ENCODE data around the gene TMEM219. TPM values are rescaled to one million over a fixed set of nuclear protein-coding genes. Genes with fewer than 3 reads are reported as not detected.
A peak's percentile ranks its signal among the peaks of the same experiment; 100 is the strongest.

TMEM219 gene
- total RNA-seq, 3 donors from 2014 or later (not counting 1 experiment from before 2014, with no cell fraction given), result 50.2 to 69.5 (median 50.8) TPM

GRCh38 chr16:30004424-30004776, 42.5 kb downstream of the TMEM219 start:
- ATAC-seq (no peak), DNase-seq (no peak)
- Mint-ChIP-seq H3K4me1 (peaks cover 0 to 25% of the 10 kb centered on the region in 2 donors), H3K27me3 (ENCODE audit: low read depth in 2 of 2) (peaks cover 0 to 8% of the 10 kb centered on the region in 2 donors), H3K9me3 (no peaks in the 10 kb centered on the region), H3K27ac (no peak overlapping the region), H3K4me3 (no peak overlapping the region), H3K36me3 (no peaks in the 10 kb centered on the region)
- H3K9me3 ChIP-seq (ENCODE audit: control insufficient read depth, insufficient read depth, low read length), result no peaks in the 10 kb centered on the region
- no peaks in the 10 kb centered on the region for H3K27me3 ChIP-seq (ENCODE audit: control insufficient read depth, insufficient read depth, low read length)
- H3K4me3 ChIP-seq (ENCODE audit: low read length), result no peak overlapping the region
- peaks cover 2% of the 10 kb centered on the region for H3K4me1 ChIP-seq (ENCODE audit: control insufficient read depth, insufficient read depth, low read length)
- no peak for TF ChIP-seq CTCF (IDR thresholded peaks at IDR 0.05)
- intact Hi-C loops (cut with micrococcal nuclease), result no loop called here
- peaks cover 17% of the 10 kb centered on the region for H3K36me3 ChIP-seq (ENCODE audit: control insufficient read depth, insufficient read depth, low read length)
- no peak overlapping the region for H3K27ac ChIP-seq (ENCODE audit: low read length)
- WGBS (ENCODE audit: insufficient coverage), result 73% methylated on average over 19 of the region's 19 CpGs

GRCh38 chr16:30004811-30005242, 42.9 kb downstream of the TMEM219 start:
- Histone ChIP-seq H3K27ac (ENCODE audit: low read length) (no peak overlapping the region), H3K27me3 (ENCODE audit: control insufficient read depth, insufficient read depth, low read length) (peaks cover 2% of the 10 kb centered on the region), H3K4me3 (ENCODE audit: low read length) (no peak overlapping the region), H3K4me1 (ENCODE audit: control insufficient read depth, insufficient read depth, low read length) (peaks cover 2% of the 10 kb centered on the region), H3K36me3 (ENCODE audit: control insufficient read depth, insufficient read depth, low read length) (peaks cover 16% of the 10 kb centered on the region), H3K9me3 (ENCODE audit: control insufficient read depth, insufficient read depth, low read length) (no peaks in the 10 kb centered on the region)
- H3K4me1 Mint-ChIP-seq, result peaks cover 0 to 20% of the 10 kb centered on the region in 2 donors
- intact Hi-C loops (cut with micrococcal nuclease), result loop anchor here (5.0 kb wide), 1 partner anchor 303 kb away; no protein-coding TSS in a partner anchor
- no peak overlapping the region for H3K27ac Mint-ChIP-seq
- DNase-seq (no peak), ATAC-seq (no peak)
- peaks cover 0 to 9% of the 10 kb centered on the region in 2 donors for H3K27me3 Mint-ChIP-seq (ENCODE audit: low read depth in 2 of 2)
- H3K4me3 Mint-ChIP-seq, result no peak overlapping the region
- no peaks in the 10 kb centered on the region for H3K36me3 Mint-ChIP-seq
- WGBS (ENCODE audit: insufficient coverage), result 32% methylated on average over 11 of the region's 11 CpGs
- no peaks in the 10 kb centered on the region for H3K9me3 Mint-ChIP-seq
- no peak for TF ChIP-seq CTCF (IDR thresholded peaks at IDR 0.05)

- ATAC-seq (peak; percentile 52 to 89 (median 79)), DNase-seq (peak in 1 of 2 donors; percentile 71)
- H3K4me1 Mint-ChIP-seq, result peaks cover 0 to 24% of the 10 kb centered on the region in 2 donors
- H3K9me3 Mint-ChIP-seq, result no peaks in the 10 kb centered on the region
- intact Hi-C loops (cut with micrococcal nuclease), result loop anchor here (5.0 kb wide), 1 partner anchor 303 kb away; no protein-coding TSS in a partner anchor
- no peak overlapping the region for H3K4me3 Mint-ChIP-seq
- H3K36me3 Mint-ChIP-seq, result no peaks in the 10 kb centered on the region
- H3K27ac Mint-ChIP-seq, result no peak overlapping the region
- Histone ChIP-seq H3K4me1 (ENCODE audit: control insufficient read depth, insufficient read depth, low read length) (peaks cover 7% of the 10 kb centered on the region), H3K27me3 (ENCODE audit: control insufficient read depth, insufficient read depth, low read length) (peaks cover 9% of the 10 kb centered on the region), H3K4me3 (ENCODE audit: low read length) (no peak overlapping the region), H3K36me3 (ENCODE audit: control insufficient read depth, insufficient read depth, low read length) (peaks cover 11% of the 10 kb centered on the region), H3K9me3 (ENCODE audit: control insufficient read depth, insufficient read depth, low read length) (no peaks in the 10 kb centered on the region), H3K27ac (ENCODE audit: low read length) (no peak overlapping the region)
- peak; percentile 70 for TF ChIP-seq CTCF (IDR thresholded peaks at IDR 0.05)
- WGBS (ENCODE audit: insufficient coverage), result 77% methylated on average over 31 of the region's 35 CpGs
- peaks cover 0 to 15% of the 10 kb centered on the region in 2 donors for H3K27me3 Mint-ChIP-seq (ENCODE audit: low read depth in 2 of 2)
Measured at GRCh38 chr16:30005341-30006094, 43.6 kb downstream of the TMEM219 start.

Measured in natural killer cell (primary cell).